A549 (cell line): ENCODE results near the gene SMG6.

ENCODE experiments used
- JUN ChIP-seq, 2 experiments: fragments of >200 bp; sonication (Bioruptor Twin); formaldehyde crosslinking; IDR thresholded peaks; 2 replicates in 1 of 2; 3 replicates in 1 of 2; pipeline ENCODE4 v1.6.1; 2016 to 2017
- NPAS2 ChIP-seq: fragments of 250-450 bp; sonication (Bioruptor Pico); IDR thresholded peaks from 2 replicates; pipeline ENCODE4 v1.8.0; 2022; ENCODE audit warnings: mild to moderate bottlenecking, moderate library complexity, borderline replicate concordance
- POLR2A ChIP-seq: IDR thresholded peaks from 2 replicates; pipeline ENCODE4 v1.6.1; 2012; ENCODE audit warnings: mild to moderate bottlenecking, low read length
- RCOR1 ChIP-seq: fragments of 150-350 bp; IDR thresholded peaks from 2 replicates; pipeline ENCODE4 v1.6.1; 2014; ENCODE audit warnings: antibody characterized with exemption, low read length, low read depth
- REST ChIP-seq: fragments of 200-600 bp; sonication (generic); IDR thresholded peaks from 2 replicates; pipeline ENCODE4 v1.6.1; 2016; ENCODE audit warnings: antibody characterized with exemption, mild to moderate bottlenecking, moderate library complexity
- RNF2 ChIP-seq: fragments of 200-600 bp; sonication (generic); IDR thresholded peaks from 2 replicates; pipeline ENCODE4 v1.6.1; 2016; ENCODE audit warnings: low read depth, mild to moderate bottlenecking, antibody characterized with exemption, moderate library complexity, borderline replicate concordance
- USF2 ChIP-seq: fragments of 450-650 bp; IDR thresholded peaks from 2 replicates; pipeline ENCODE4 v1.6.1; 2014; ENCODE audit warnings: antibody characterized with exemption
- ZSCAN20 ChIP-seq: fragments of 250-450 bp; sonication (Bioruptor Pico); IDR thresholded peaks from 2 replicates; pipeline ENCODE4 v1.8.0; 2022; ENCODE audit warnings: mild to moderate bottlenecking, moderate library complexity
- TF ChIP-seq, protein P1 (sequence below): fragments of >200 bp; sonication (Bioruptor Twin); formaldehyde crosslinking; IDR thresholded peaks from 3 replicates; pipeline ENCODE4 v1.5.1; 2016
- TF ChIP-seq, protein P2 (sequence below): fragments of 150-350 bp; IDR thresholded peaks from 2 replicates; pipeline ENCODE4 v1.6.1; 2014; ENCODE audit warnings: low read depth, mild to moderate bottlenecking, low read length
- TF ChIP-seq, protein P3 (sequence below): IDR thresholded peaks from 2 replicates; pipeline ENCODE4 v1.6.1; 2012
- TF ChIP-seq, protein P4 (sequence below): IDR thresholded peaks from 2 replicates; pipeline ENCODE4 v1.6.1; 2012; ENCODE audit warnings: low read depth, borderline replicate concordance

DNA sequence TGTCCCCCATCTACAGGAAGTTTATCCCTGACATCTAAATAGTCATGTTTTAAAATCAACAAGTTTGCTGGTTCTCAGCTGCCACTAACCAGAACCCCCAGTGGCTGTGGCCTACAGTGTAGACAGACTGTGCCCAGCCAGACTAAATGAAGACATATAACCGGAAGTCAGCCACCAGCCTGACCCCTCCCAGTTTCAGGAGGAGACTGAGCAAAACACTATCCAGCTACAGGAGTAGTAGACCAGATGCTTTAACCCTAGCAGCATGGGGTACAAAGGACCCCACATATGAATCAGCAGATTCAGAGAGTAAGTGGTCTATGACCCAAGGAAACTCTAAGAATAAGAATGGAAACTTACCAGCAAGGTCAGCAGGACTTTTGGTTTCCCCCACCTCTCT, 165.3 kb downstream of the SMG6 start:
- TF ChIP-seq, protein P1, sequence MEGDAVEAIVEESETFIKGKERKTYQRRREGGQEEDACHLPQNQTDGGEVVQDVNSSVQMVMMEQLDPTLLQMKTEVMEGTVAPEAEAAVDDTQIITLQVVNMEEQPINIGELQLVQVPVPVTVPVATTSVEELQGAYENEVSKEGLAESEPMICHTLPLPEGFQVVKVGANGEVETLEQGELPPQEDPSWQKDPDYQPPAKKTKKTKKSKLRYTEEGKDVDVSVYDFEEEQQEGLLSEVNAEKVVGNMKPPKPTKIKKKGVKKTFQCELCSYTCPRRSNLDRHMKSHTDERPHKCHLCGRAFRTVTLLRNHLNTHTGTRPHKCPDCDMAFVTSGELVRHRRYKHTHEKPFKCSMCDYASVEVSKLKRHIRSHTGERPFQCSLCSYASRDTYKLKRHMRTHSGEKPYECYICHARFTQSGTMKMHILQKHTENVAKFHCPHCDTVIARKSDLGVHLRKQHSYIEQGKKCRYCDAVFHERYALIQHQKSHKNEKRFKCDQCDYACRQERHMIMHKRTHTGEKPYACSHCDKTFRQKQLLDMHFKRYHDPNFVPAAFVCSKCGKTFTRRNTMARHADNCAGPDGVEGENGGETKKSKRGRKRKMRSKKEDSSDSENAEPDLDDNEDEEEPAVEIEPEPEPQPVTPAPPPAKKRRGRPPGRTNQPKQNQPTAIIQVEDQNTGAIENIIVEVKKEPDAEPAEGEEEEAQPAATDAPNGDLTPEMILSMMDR = no peak
- TF ChIP-seq USF2 = no peak
- TF ChIP-seq POLR2A = no peak
- no peak for TF ChIP-seq ZSCAN20 (CRISPR knock-in tag)
- TF ChIP-seq JUN (IDR thresholded peaks at IDR 0.05) = no peak
- no peak for TF ChIP-seq RNF2
- TF ChIP-seq, protein P2, sequence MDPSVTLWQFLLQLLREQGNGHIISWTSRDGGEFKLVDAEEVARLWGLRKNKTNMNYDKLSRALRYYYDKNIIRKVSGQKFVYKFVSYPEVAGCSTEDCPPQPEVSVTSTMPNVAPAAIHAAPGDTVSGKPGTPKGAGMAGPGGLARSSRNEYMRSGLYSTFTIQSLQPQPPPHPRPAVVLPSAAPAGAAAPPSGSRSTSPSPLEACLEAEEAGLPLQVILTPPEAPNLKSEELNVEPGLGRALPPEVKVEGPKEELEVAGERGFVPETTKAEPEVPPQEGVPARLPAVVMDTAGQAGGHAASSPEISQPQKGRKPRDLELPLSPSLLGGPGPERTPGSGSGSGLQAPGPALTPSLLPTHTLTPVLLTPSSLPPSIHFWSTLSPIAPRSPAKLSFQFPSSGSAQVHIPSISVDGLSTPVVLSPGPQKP = no peak
- TF ChIP-seq, protein P3, sequence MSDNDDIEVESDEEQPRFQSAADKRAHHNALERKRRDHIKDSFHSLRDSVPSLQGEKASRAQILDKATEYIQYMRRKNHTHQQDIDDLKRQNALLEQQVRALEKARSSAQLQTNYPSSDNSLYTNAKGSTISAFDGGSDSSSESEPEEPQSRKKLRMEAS = no peak
- no peak for TF ChIP-seq NPAS2 (CRISPR knock-in tag)
- TF ChIP-seq RCOR1 = no peak
- TF ChIP-seq, protein P4, sequence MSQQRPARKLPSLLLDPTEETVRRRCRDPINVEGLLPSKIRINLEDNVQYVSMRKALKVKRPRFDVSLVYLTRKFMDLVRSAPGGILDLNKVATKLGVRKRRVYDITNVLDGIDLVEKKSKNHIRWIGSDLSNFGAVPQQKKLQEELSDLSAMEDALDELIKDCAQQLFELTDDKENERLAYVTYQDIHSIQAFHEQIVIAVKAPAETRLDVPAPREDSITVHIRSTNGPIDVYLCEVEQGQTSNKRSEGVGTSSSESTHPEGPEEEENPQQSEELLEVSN = no peak
- no peak for TF ChIP-seq REST
